ENCODE data around the gene RSF1. TPM values are rescaled to one million over a fixed set of nuclear protein-coding genes. Genes with fewer than 3 reads are reported as not detected.

RSF1 gene
- polyA plus RNA-seq, 1 experiment, result 26.8 TPM

DNA sequence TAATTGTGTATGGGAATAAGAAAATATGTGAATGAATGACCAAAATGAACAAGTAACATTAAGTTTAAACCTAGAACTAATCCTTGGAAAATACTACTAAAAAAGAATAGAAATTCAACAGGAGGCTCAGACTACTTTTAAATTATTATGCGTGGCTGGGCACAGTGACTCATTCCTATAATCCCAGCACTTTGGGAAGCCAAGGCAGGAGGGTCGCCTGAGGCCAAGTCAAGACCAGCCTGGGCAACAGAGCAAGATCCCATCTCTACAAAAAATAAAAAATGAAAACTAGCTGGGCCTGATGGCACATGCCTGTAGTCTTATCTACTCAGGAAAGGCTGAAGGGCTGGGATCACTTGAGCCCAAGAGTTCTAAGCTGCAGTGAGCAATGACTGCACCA lies 97.5 kb downstream of the RSF1 start:
- DNase-seq (ENCODE audit: low read depth, low spot score), result no peak
- Histone ChIP-seq H3K9me3 (ENCODE audit: control insufficient read depth, insufficient read depth, low read length) (no peaks in the 10 kb centered on the region), H3K27me3 (ENCODE audit: control insufficient read depth, insufficient read depth, low read length) (no peaks in the 10 kb centered on the region), H3K4me3 (ENCODE audit: low read depth, low read length) (no peak overlapping the region), H3K27ac (ENCODE audit: low read depth, low read length) (no peak overlapping the region)
- TF ChIP-seq, protein P1, sequence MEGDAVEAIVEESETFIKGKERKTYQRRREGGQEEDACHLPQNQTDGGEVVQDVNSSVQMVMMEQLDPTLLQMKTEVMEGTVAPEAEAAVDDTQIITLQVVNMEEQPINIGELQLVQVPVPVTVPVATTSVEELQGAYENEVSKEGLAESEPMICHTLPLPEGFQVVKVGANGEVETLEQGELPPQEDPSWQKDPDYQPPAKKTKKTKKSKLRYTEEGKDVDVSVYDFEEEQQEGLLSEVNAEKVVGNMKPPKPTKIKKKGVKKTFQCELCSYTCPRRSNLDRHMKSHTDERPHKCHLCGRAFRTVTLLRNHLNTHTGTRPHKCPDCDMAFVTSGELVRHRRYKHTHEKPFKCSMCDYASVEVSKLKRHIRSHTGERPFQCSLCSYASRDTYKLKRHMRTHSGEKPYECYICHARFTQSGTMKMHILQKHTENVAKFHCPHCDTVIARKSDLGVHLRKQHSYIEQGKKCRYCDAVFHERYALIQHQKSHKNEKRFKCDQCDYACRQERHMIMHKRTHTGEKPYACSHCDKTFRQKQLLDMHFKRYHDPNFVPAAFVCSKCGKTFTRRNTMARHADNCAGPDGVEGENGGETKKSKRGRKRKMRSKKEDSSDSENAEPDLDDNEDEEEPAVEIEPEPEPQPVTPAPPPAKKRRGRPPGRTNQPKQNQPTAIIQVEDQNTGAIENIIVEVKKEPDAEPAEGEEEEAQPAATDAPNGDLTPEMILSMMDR (IDR thresholded peaks at IDR 0.05; ENCODE audit: low read depth, low read length), result no peak
- ChIA-PET POLR2A (no interaction called here), CTCF (no interaction called here)

DNA sequence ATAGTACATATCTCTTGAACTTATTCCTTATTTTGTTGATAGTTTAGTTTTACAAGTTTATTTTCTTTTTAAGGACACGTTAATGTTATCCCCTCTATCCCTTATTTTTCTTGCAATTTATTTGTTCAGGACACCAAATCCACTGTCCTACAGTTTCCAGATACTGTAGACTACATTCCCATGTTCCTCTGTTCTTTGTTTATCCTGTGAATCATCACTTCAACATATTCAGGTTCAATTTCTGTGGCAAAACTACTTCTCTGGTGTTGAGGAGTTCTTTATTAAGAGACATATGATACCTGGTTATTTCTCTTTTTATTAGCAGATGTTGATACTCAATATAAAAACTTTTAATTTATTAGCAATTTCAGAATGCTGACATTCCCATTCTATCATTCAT lies 110.2 kb downstream of the RSF1 start:
- TF ChIP-seq, protein P1 (IDR thresholded peaks at IDR 0.05; ENCODE audit: low read depth, low read length), result no peak
- Histone ChIP-seq H3K4me3 (ENCODE audit: low read depth, low read length) (no peak overlapping the region), H3K27me3 (ENCODE audit: control insufficient read depth, insufficient read depth, low read length) (no peaks in the 10 kb centered on the region), H3K27ac (ENCODE audit: low read depth, low read length) (no peak overlapping the region), H3K9me3 (ENCODE audit: control insufficient read depth, insufficient read depth, low read length) (no peaks in the 10 kb centered on the region)
- POLR2A ChIA-PET, result no interaction called here
- CTCF ChIA-PET, result interaction anchor here (0.6 kb wide), 1 partner anchor 51 kb away, joined by 3 read pairs; no protein-coding TSS in a partner anchor
- peak; percentile 1 for DNase-seq (ENCODE audit: low read depth, low spot score)

DNA sequence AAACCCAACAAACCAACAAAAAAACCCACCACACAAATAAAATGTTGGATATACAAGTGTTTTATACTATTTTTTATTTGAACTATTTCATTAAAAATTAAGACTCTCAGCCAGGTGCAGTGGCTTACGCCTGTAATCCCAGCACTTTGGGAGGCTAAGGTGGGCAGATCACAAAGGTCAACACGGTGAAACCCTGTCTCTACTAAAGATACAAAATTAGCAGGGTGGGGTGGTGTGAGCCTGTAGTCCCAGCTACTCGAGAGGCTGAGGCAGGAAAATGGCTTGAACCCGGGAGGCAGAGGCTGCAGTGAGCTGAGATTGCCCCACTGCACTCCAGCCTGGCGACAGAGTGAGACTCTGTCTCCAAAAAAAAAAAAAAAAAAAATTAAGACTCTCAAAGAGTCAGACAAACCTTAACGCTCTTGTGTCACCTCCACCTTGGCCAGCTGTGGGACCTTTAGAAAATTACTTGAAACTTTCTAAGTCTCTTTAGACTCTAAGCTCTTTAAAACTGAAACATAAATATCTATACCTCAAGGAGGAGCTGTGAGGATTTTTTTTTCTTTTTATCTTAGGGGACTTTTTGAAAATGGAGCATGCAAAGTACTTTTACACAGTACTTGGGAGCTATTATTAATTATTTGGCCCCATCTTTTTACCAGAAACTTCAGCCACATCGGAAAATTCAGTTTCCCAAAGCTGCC lies 114.5 kb downstream of the RSF1 start:
- Histone ChIP-seq H3K27me3 (ENCODE audit: control insufficient read depth, insufficient read depth, low read length) (no peaks in the 10 kb centered on the region), H3K9me3 (ENCODE audit: control insufficient read depth, insufficient read depth, low read length) (no peaks in the 10 kb centered on the region), H3K4me3 (ENCODE audit: low read depth, low read length) (no peak overlapping the region), H3K27ac (ENCODE audit: low read depth, low read length) (no peak overlapping the region)
- POLR2A ChIA-PET, result interaction anchor here (1.8 kb wide), 1 partner anchor 289 kb away, joined by 3 read pairs; the partner anchor contains the start of gene INTS4
- TF ChIP-seq, protein P1 (IDR thresholded peaks at IDR 0.05; ENCODE audit: low read depth, low read length), result no peak
- CTCF ChIA-PET, result interaction anchor here (0.6 to 0.7 kb wide), 2 partner anchors 491 to 1372 kb away, joined by 3 read pairs; no protein-coding TSS in a partner anchor
- no peak for DNase-seq (ENCODE audit: low read depth, low spot score)

DNA sequence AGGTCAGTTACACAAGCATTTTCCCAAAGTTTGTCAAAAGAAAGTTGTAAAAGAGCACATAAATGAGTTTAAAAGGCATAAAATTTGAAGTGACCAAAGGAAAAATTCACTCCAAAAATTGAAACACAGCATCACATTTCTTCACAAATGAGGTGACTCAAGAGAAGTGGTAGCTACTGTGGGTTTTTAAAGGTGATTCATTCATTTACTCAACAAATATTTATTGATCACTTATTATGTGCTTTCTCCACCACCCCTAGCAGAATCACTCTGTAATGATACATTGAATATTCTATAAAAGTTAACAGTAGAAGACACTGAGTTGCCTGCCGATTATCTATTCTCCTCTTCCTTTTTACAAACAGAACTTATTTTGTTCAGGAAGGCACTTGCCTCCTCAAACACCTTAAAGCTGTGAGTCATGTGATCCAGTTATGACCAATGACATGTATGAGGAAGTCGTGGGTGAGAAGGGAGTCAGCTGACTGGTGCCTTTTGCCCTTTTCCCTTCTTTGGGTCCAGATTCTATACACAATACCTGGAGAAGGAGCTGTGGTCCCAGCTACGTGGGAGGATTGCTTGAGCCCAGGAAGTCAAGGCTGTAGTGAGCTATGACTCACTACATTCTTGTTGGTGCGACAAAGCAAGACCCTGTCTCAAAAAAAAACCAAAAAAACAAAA lies 115.2 kb downstream of the RSF1 start:
- TF ChIP-seq, protein P1 (IDR thresholded peaks at IDR 0.05; ENCODE audit: low read depth, low read length), result no peak
- CTCF ChIA-PET, result interaction anchor here (0.7 kb wide), 1 partner anchor 1373 kb away, joined by 3 read pairs; no protein-coding TSS in a partner anchor
- Histone ChIP-seq H3K27me3 (ENCODE audit: control insufficient read depth, insufficient read depth, low read length) (no peaks in the 10 kb centered on the region), H3K27ac (ENCODE audit: low read depth, low read length) (peak overlapping the region; percentile 22), H3K9me3 (ENCODE audit: control insufficient read depth, insufficient read depth, low read length) (no peaks in the 10 kb centered on the region), H3K4me3 (ENCODE audit: low read depth, low read length) (no peak overlapping the region)
- POLR2A ChIA-PET, result interaction anchor here (1.8 kb wide), 1 partner anchor 289 kb away, joined by 3 read pairs; the partner anchor contains the start of gene INTS4
- DNase-seq (ENCODE audit: low read depth, low spot score), result peak; percentile 3

DNA sequence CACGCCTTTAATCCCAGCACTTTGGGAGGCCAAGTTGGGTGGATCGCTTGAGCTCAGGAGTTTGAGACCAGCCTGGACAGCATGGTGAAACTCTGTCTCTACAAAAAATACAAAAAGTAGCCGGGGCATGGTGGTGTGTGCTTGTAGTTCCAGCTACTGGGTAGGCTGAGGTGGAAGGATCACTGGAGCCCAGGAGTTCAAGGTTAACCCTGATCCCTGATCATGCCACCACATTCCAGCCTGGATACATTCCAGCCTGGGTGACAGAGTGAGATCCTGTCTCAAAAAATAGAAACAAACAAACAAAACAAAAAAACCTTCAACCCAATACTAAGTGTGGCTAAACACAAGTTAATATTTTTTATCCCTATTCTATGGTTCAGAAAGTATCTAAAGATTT lies 116.5 kb downstream of the RSF1 start:
- POLR2A ChIA-PET, result no interaction called here
- CTCF ChIA-PET, result no interaction called here
- DNase-seq (ENCODE audit: low read depth, low spot score), result no peak

More for the DNA sequence above, 116.5 kb downstream of the RSF1 start:
- H3K4me3 ChIP-seq (ENCODE audit: low read depth, low read length), result no peak overlapping the region
- no peak overlapping the region for H3K27ac ChIP-seq (ENCODE audit: low read depth, low read length)
- no peaks in the 10 kb centered on the region for H3K27me3 ChIP-seq (ENCODE audit: control insufficient read depth, insufficient read depth, low read length)
- TF ChIP-seq, protein P1 (IDR thresholded peaks at IDR 0.05; ENCODE audit: low read depth, low read length), result no peak
- no peaks in the 10 kb centered on the region for H3K9me3 ChIP-seq (ENCODE audit: control insufficient read depth, insufficient read depth, low read length)
